ENCODE data around the gene HS3ST6.
"Not testable (repeated sequence)": the region's sequence is repeated elsewhere in the genome, so short reads cannot be mapped to it uniquely, and the experiment has no call there.

HS3ST6 gene

GRCh38 chr16:1961651-1962067 lies 43.4 kb upstream of the HS3ST6 start:
- DNase-seq (ENCODE audit: low read depth, low spot score), result no peak
- no peak overlapping the region for H3K4me3 ChIP-seq (ENCODE audit: low read depth, low read length)

GRCh38 chr16:1960665-1961630 lies 42.7 kb upstream of the HS3ST6 start:
- DNase-seq (ENCODE audit: low read depth, low spot score), result peak; percentile 42
- H3K4me3 ChIP-seq (ENCODE audit: low read depth, low read length), result peak overlapping the region; percentile 89
- no peak for TF ChIP-seq CTCF (IDR thresholded peaks at IDR 0.05; ENCODE audit: low read depth, low read length)
- in situ Hi-C loops (cut with HindIII; ENCODE audit: low sequenced_read_pairs), result no loop called here

More at GRCh38 chr16:1961651-1962067, 43.4 kb upstream of the HS3ST6 start:
- in situ Hi-C loops (cut with HindIII; ENCODE audit: low sequenced_read_pairs), result no loop called here
- no peak for TF ChIP-seq CTCF (IDR thresholded peaks at IDR 0.05; ENCODE audit: low read depth, low read length)

- peak within 1 kb of the TSS; percentile 89 for H3K4me3 ChIP-seq (ENCODE audit: low read depth, low read length)
- peak; percentile 43 for TF ChIP-seq CTCF (IDR thresholded peaks at IDR 0.05; ENCODE audit: low read depth, low read length)
- DNase-seq (ENCODE audit: low read depth, low spot score), result peak; percentile 85
- in situ Hi-C loops (cut with HindIII; ENCODE audit: low sequenced_read_pairs), result no loop called here
Measured at GRCh38 chr16:1959269-1960039, 41.2 kb upstream of the HS3ST6 start, which contains the start of gene NDUFB10. TSS of gene NDUFB10 (plus strand) at chr16:1959538. CDS start at chr16:1959625, 87 bp downstream.

- in situ Hi-C loops (cut with HindIII; ENCODE audit: low sequenced_read_pairs), result no loop called here
- DNase-seq (ENCODE audit: low read depth, low spot score), result no peak
- H3K4me3 ChIP-seq (ENCODE audit: low read depth, low read length), result peak overlapping the region; percentile 24
- TF ChIP-seq CTCF (IDR thresholded peaks at IDR 0.05; ENCODE audit: low read depth, low read length), result no peak
Measured at GRCh38 chr16:1958715-1959268, 40.6 kb upstream of the HS3ST6 start.

GRCh38 chr16:1958143-1958491 lies 39.9 kb upstream of the HS3ST6 start:
- DNase-seq (ENCODE audit: low read depth, low spot score); H3K4me3 ChIP-seq (ENCODE audit: low read depth, low read length); in situ Hi-C loops (cut with HindIII; ENCODE audit: low sequenced_read_pairs): not testable (repeated sequence)

- in situ Hi-C loops (cut with HindIII; ENCODE audit: low sequenced_read_pairs); H3K4me3 ChIP-seq (ENCODE audit: low read depth, low read length); DNase-seq (ENCODE audit: low read depth, low spot score): not testable (repeated sequence)
Measured at GRCh38 chr16:1957434-1958142, 39.4 kb upstream of the HS3ST6 start.

- no peak for TF ChIP-seq CTCF (IDR thresholded peaks at IDR 0.05; ENCODE audit: low read depth, low read length)
- in situ Hi-C loops (cut with HindIII; ENCODE audit: low sequenced_read_pairs), result no loop called here
- no peak overlapping the region for H3K4me3 ChIP-seq (ENCODE audit: low read depth, low read length)
- no peak for DNase-seq (ENCODE audit: low read depth, low spot score)
Measured at GRCh38 chr16:1953734-1954133, 35.5 kb upstream of the HS3ST6 start.
